ENCODE measurements around the gene KITLG. TPM values are rescaled to one million over a fixed set of nuclear protein-coding genes. Genes with fewer than 3 reads are reported as not detected.
"Not testable (repeated sequence)": the region's sequence is repeated elsewhere in the genome, so short reads cannot be mapped to it uniquely, and the experiment has no call there.

The KITLG gene
- polyA plus RNA-seq, 4 donors, result 17.9 to 46.7 (median 29.6) TPM

DNA sequence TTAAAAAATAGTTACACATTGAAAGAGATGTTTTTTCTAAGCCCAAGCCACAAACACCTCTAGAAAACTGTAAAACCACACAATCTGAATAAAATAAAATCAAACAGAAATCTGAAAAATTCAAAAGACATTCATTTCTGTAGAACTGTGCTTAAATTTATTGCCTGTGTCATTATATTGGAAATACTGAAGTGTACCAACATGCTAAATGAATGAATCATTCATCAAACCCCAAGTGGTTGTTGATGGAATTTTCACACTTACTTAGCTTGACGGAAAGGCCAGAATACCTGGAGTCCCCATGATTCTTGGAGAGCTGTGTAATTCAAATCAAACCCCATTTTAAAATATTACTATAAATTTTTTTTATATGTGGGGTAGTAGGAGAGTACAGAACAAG lies 2.7 kb downstream of the KITLG start:
- no peak for DNase-seq (ENCODE audit: low read depth in 4 of 4, low spot score in 3 of 4)

DNA sequence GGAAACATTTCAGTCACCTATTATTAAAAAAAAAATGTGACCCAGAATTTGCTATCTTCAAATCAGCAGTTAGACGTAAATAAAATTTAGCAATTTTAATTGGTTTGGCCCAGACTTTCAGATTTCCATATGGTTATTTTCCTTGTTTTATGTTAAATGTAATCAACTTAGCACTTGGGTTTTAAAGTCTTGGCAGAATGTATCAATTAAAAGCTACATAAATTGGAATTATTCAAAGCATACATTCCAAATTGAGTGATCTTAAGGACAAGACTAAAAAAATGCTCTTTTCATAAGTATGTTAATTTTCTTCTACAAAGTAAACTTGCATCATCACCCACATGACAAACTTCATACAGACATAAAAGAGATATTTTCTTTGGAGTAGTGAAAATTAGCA lies 3.4 kb downstream of the KITLG start:
- no peak for DNase-seq (ENCODE audit: low read depth in 4 of 4, low spot score in 3 of 4)

DNA sequence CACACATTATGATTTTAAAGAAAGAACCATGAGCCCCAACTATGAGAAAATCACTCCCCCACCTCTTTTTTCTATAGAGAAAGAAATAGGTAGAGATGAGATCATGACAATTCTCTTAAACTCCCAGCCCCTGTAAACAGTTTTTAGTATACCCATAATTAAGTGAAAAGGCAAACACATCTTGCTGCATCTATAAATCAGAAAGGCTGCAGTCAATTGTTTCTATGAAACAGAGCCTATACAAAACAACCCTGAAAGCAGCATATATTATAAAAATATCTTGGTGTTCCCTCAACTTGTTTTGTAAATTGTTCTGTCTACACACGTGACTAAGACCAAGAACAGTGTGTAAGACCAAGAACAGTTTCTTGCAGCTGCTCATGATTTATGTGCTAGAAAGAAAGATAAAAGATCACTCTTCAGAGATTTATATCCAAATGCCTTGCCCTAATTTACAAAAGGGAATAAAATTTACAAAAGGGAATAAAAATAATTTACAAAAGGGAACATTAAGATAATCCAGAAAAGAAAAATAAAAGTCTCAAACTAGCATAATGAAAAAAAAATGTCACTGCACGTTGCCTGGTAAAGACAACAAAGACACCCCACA lies 4.8 kb downstream of the KITLG start:
- no peak for DNase-seq (ENCODE audit: low read depth in 4 of 4, low spot score in 3 of 4)

DNA sequence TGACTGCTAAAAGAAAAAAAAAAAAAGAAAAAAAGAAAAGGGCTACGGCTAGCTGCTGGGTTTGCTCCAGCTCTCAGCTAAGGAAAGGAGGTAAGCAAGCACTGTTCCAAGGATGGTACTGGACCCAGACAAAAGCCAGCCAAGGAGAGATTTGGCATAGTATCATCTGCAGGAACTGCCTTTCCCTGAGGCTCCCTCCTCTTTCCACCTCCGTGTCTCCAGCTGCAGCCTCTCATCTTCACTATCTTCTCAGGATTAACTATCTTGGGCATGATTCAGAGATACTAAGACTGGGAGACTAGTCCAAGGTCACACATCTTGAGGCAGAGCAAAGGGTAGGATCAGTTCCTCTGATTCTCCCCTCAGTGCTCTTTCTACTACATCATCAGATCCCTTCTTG lies 6.0 kb downstream of the KITLG start:
- DNase-seq (ENCODE audit: low read depth in 4 of 4, low spot score in 3 of 4), result no peak

DNA sequence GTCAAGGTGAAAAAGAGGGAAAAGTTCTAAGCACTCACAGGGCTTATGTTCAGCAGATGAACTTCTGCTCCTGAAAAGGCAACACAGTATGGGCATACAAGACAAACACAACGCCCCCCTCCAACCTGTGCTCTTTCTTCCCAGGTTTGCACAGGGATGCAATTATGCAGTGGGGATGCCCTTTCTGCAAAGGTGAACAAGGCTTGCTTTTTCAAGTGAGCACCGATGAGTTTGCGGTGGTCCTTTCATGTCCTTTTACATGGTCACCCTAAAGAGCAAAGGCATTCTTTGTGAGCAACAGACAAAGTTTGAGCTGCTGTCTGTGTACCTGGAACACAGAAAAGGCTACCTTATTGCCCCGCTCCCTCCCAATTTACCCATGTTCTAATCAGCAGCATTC lies 6.7 kb downstream of the KITLG start:
- no peak for DNase-seq (ENCODE audit: low read depth in 4 of 4, low spot score in 3 of 4)

DNA sequence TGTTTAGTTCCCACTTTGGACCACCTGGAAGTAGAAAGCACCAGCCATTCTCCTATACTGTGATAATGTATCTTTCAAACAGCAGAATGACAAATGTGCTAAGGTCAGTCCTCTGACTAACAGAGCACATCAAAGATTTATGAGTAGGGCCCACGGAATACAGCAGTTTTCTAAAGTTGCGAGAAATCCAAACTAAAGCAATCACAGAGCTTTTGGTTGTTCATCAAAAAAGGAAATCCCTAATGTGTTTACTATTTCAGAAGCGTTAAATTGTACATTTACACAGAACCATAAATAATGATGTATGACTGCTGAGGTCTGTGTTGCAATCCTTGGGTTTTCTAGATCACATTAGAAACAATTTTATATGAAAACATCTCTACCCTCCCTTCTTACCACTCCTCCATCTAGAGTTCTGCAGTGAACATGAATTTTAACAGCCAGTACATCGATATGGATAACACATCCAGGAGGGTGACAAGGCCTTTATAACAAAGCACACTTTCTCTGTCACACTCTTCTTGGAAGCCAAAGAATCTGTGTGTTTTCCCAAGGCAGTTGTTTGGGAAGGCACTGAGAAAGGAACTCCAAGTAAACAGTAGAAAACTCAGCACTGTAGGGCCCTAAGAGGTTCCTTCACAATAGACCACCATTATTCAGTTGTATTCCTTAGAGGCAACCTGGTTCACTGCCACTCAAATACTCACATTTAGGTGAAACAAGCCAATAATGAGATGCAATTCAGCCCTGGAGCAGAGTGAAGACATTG lies 7.3 kb downstream of the KITLG start:
- DNase-seq (ENCODE audit: low read depth in 4 of 4, low spot score in 3 of 4), result no peak

DNA sequence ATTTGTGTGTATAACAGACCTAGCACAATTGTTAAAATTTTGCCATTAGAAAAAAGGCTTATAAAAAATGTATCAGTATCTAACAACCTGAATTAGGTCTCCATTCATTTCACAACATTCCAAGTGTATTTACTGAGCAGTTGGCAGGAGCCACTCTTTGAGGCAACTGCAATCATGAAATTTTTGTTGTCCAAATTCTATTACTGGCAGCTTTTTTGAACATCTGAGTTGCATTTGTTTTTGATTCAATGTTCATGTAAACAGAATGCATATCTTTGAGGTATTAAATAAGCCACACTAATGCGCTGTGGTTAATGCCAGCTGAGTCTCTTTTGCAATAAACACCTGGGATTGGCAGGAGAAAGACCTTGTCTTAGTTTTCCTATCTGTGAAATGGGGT lies 8.7 kb downstream of the KITLG start:
- no peak for DNase-seq (ENCODE audit: low read depth in 4 of 4, low spot score in 3 of 4)

DNA sequence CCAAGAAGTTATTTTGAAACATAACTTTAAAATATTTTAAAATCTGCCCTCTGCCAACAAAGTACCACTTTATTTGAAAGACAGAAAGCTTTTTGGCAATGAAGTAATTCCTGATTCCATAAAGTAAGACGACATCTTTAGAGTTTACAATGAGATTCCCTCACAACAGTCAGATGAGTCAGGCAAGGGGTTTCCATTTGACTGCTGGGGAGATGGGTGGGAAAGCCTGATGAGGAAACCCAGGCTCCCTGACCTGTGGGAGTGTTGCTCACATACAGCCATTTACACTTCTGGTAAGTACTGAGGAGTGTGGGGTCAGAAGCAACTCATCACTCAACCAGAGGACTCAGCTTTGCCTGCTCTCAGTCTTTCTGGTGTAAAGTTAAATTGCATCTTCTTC lies 10.2 kb downstream of the KITLG start:
- no peak for DNase-seq (ENCODE audit: low read depth in 4 of 4, low spot score in 3 of 4)

DNA sequence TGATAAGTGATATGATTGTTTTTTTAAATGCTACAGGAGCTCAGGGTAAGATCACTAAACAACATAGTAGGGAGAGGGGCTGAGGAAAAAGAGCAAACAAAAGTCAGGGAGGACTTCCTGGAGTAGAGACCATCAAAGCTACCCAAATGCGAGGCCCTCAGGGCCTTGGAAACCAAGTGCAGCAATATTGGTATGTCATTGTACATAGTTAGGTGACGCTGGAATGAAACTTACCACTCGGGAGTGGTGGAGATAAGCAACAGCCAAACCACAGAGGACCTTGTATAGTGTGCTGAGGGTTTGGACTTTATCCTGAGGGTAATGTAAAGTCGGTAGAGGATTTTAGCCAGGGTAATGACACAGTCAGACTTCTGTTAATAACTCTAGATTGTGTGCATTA lies 13.8 kb downstream of the KITLG start:
- no peak for DNase-seq (ENCODE audit: low read depth in 4 of 4, low spot score in 3 of 4)

DNA sequence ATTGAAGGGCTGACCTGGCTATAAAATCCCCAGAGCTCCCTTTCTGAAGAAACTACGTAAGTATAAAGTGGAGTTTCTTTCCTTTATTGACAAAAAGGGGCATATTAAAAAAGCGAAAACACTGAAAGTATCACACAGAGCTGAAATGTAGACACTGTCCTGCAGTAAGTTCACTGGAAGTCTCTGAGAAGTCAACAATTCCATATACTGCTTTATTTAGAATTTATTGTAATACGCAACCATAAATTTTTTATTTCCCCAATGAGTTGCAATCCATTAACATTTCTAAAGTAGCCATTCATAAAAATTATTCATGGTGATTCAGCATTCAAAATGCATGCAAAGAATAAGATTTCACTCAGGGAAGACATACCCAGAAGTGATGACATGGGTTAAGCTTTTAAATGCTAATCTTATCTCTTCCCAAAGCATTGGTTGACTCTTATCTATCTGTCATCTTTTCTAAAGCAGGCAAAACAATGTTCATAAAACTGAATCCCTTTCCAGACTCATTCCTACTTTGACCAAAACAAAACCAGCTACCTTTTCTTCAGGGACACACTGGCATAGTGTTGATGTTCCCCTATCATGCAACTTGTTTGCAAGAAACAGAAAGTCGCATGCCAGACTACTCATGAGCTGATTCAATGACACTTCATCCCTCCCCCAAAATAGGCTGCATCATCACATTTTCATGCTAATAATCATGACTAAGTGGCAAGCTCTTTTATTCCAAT lies 17.3 kb downstream of the KITLG start:
- DNase-seq (ENCODE audit: low read depth in 4 of 4, low spot score in 3 of 4), result no peak

DNA sequence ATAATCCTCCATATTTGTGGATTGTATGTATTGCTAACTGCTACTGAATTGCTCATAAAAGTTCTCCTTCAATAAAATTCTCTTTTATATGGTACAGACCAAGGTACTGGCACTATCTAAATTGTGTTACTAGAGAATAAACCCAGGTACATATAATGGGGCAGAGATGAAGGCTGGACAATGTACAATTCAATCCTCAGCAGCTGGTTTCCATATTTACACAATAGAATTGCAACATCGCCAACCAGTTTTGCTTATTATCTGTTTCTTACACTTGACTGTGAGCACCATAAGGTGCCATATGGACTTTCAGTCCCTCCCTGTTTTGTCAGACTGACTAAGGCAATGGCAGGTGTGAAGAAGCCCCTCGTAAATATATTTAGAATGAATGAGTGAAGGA lies 18.1 kb downstream of the KITLG start:
- DNase-seq (ENCODE audit: low read depth in 4 of 4, low spot score in 3 of 4), result no peak

DNA sequence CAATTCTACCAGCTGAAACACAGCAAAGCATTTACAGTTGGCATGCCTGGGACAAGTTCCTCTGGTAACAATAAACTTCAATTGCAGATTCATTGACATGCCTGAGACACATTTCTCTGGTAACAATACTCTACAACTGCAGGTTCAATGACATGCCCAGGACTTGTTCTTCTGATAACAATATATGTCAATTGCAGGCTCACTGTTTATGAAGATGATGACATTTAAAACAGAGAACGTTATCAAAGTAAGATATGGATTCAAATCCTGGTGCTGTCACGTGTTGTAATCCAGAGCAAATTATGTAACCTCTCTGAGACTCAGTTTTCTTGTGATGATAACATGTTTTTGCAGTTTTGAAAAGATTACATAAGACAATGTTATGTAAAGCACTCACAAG lies 20.5 kb downstream of the KITLG start:
- no peak for DNase-seq (ENCODE audit: low read depth in 4 of 4, low spot score in 3 of 4)

DNA sequence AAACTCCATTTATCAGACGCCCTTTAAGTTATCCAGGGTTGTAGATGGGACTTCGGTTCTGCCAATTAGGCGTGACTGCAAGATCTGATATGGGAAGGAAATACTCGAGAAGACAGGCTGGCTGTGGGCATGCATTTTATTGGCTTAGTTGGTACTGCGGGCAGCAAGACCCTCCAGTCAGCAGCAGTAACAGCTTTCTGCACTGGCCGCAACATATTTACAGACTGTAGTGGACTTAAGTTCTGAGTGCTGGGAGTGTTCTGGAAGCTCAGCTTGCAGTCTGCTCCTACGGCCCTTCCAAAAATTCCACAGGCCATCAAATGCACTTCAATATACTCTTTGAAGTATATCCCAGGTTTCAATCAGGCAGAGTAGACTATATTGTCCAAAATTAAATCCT lies 21.1 kb downstream of the KITLG start:
- DNase-seq (ENCODE audit: low read depth in 4 of 4, low spot score in 3 of 4), result no peak

DNA sequence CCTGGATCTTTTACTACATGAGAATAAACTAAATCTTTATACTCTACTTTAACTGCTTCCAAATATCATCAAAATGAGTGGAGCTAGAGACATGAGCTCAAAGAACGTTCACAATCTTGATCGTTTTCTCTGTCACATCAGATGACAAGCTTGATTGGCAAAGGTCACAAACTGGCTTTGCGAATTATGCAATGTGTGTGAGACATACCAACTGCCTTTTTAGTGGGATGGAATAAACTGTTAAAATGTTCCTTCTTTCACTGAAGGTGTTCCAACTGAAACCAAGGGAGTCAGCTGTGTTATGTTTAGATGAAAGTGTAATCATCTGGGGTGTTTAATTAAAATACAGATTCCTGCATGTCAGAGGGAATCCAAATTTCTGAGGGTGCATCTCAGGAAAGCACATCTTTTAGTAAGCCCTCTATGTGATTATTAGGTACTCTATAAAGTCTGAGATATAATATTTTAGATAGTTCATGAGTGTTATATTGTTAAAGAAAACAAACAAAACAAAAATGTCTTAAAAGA lies 21.9 kb downstream of the KITLG start:
- no peak for DNase-seq (ENCODE audit: low read depth in 4 of 4, low spot score in 3 of 4)

DNA sequence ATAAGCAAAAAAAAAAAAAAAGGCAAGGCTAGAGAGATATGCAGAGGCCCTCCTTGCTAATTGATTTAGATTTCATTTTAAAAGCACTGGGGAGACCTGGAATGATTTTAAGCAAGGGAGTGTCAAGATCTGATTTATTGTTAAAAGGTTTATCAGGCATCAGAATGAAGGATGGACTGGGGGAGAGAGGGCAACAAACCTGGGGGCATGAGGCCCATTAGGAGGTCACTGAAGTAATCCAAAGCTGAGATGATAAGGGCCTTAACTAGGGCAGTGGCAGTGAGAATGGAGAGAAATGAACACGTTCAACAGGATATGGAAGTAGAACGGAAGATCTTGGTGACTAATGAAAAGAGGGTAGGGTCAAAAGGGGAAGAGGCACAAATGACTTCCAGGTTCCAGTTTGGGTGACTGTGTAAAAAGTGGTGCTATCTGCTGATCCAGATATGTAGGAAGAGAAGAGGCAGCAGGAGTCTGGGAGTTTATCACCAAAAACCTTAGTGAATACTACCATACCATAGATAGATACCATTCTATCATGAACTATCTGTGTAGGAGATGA lies 24.0 kb downstream of the KITLG start:
- no peak for DNase-seq (ENCODE audit: low read depth in 4 of 4, low spot score in 3 of 4)

DNA sequence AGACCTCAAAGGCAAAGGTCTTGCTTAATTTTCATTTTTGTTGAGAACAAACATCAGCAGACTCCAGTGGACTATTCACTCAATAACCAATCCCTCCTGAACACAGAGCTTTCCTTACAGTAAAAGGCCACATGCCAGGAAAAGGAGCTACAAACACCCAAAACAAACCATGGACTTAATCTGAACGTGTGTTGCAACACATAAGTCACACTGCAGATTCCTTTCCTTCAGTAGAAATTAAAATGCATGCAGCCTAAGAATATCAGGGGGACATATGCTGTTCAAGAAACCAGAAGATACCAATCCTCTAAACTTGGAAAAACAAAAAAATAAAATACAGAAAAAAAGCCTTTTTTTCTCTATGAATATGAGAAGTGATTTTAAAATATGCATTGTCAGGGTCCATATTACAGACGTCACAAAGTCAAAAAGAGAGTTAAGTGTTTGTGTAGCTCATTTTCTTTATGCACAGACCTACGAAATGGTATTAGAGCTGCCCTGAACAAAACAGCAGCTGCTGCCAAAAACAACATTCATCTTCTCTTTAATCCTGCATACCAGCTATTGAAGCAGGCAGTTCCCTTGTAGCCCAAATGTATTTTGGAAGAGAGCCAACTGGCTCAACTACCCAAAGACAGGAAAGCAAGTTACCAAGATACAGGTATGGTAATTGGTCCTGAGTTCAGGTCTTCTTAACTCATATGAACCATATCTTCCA lies 26.2 kb downstream of the KITLG start:
- no peak for DNase-seq (ENCODE audit: low read depth in 4 of 4, low spot score in 3 of 4)

DNA sequence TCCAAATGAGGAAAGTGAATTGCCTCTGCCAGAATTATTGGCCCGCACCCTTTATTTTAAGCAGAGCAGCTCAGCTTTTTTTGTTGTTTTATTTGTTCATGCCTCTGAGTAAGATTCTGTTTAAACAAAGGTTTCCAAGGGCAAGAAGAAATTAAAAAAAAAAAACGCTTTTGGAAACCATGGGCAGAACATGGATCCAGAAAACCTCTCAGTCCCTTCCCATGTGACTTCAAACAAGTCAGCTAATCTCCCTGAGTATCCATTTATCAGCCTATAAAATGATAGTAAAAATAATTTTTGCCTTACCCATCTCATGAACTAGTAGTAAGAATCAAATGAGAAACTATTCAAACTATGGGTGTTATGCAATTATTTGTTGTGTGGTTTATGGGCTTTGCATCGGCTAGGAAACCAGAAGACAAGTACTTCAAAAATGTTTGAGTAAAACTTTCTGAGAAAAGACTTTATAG lies 27.6 kb downstream of the KITLG start:
- DNase-seq (ENCODE audit: low read depth in 4 of 4, low spot score in 3 of 4), result no peak

DNA sequence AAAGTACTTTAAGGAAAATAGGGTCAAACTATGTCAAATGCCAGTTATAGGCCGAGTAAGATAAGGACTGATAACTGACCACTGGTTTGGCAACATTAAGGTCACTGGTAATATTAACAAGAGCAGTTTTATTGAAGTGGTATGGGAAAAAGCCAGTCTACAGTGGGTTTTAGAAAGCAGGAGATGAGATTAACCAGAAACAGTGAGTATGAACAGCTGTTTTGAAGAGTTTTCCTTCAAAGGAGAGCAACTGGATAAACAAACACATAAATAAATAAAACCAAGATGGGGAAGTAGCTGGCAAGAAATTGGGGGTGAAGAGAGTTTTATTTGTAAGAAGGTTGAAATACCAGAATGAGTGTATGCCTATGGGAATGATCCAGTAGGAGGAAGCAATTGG lies 30.3 kb downstream of the KITLG start:
- DNase-seq (ENCODE audit: low read depth in 4 of 4, low spot score in 3 of 4), result no peak

DNA sequence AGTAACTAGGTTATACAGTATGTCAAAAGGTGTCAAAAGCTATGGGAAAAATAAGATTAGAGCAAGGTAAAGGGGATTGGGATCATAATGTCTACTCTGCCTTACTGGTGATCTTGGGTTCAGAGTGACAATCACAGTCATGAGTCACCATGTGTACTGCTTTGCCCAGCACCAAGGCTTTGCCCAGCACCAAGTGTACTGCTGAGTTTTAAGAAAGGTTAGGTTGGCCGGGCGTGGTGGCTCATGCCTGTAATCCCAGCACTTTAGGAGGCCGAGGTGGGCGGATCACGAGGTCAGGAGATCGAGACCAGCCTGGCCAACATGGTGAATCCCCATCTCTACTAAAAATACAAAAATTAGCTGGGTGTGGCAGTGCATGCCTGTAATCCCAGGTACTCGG lies 32.3 kb downstream of the KITLG start:
- DNase-seq (ENCODE audit: low read depth in 4 of 4, low spot score in 3 of 4), result not testable (repeated sequence)

DNA sequence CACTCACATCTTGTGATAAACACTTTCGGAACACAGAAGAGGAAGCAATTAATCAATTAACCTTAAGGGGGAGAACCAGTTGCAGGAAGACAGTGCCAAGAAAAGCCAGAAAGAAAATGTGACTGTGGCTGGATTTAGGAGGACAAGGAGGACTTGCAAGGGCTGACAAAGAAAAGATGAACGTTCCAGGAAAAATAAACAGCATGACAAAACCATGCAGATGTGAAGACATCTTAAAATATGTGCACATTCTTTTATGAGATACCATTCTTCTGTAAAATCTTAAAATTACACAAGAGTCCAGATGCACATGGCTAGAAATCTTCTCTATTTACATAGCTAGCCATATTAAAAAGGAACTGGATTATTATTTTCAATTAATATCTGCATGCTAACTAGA lies 33.4 kb downstream of the KITLG start:
- no peak for DNase-seq (ENCODE audit: low read depth in 4 of 4, low spot score in 3 of 4)

DNA sequence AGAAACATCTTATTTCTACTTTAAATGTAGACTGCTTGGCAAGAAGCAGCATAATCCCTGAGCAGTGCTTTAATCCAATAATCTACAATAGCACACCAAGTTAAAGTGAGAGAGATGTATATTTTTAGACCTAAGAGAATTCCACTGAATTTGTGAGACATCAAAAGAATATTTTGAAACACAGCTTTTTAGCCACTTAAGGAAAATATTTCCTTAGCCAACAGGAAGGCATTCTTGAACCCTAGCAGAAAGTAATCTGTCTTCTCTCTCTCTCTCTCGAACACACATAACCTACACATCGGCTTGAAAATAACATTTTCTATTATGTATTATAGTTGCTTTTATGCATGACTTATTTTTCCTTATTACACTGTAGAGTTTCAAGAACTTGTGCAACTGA lies 34.0 kb downstream of the KITLG start:
- DNase-seq (ENCODE audit: low read depth in 4 of 4, low spot score in 3 of 4), result no peak

Measured in left renal pelvis (tissue), 4 donors.